RKO (cell line): ENCODE results near the gene CBY1.
A peak's percentile ranks its signal among the peaks of the same experiment; 100 is the strongest.
"Not testable (repeated sequence)": the region's sequence is repeated elsewhere in the genome, so short reads cannot be mapped to it uniquely, and the experiment has no call there.

Experiments
- DNase-seq: peaks from one replicate; pipeline ENCODE4 v3.0.0-alpha.2; 2016; ENCODE audit warnings: low spot score

The CBY1 gene

GRCh38 chr22:38656256-38657044 lies at the start of gene CBY1, which contains the start of gene FAM227A:
TSS of gene CBY1 (plus strand) at chr22:38656638. CDS start at chr22:38668055, 11,417 bp downstream.
TSS of gene FAM227A (minus strand) at chr22:38656392. CDS start at chr22:38650168, 6,224 bp downstream.
- peak; percentile 92 for DNase-seq

DNA sequence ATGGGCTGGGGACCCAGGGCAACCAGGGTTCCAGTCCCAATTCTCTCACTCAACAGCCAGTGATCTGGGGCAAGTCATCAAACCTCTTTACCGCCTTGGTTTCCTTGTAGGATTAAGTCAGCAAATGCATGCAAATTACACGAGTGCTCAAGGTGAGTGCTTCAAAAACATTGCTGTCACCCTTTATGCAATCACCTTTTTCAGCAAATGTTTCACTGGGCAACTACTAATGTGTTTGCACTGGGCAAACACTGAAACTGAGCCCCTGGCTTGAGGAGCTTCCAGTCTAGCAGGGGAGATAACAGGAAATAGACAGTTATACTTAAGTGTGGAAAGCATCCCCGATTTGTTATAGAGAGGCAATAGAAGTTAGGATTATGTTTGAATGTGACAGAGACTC lies 48.8 kb upstream of the CBY1 start:
- DNase-seq, result no peak

- DNase-seq, result no peak
These were observed 47.3 kb upstream of the CBY1 start for GRCh38 chr22:38608992-38609750.

GRCh38 chr22:38610234-38610633 lies 46.2 kb upstream of the CBY1 start:
- no peak for DNase-seq

GRCh38 chr22:38611559-38611958 lies 44.9 kb upstream of the CBY1 start:
- DNase-seq, result no peak

DNA sequence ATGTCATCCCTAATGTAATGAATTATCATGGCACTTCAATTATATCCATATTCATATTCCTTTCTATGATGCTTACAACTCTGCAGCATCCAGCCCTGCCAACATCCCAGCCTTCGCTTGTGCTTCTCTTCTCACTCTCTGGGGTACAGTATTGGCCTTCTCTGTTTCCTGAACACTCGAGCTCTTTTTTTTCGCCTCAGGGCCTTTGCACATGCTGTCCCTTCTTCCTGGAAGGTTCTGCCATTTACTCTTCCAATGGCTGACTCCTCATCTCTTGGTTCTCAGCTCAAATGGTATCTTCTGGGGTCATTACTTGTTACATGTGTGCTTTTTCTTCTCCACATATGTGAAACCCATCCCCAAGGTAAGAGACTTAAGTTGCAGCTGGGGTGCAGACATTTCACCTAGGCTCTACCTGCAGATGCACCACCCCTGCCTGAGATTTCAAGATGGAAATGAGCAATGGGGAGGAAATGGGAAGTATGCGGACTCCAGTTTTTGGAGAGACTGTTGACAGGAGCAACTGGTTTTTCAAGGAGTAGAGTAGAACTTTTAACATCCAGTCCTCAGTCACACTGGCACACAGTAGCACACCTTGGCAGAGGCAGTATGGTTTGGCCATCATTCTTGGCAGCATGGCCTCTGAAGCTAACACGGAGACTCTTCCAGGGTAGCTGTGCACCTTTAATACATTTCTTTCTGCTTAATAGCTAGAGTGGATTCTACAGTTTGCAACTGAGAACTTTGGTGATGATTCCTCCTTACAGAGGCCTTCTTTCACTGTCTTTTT lies 44.0 kb upstream of the CBY1 start:
- DNase-seq, result no peak

GRCh38 chr22:38613588-38613987 lies 42.9 kb upstream of the CBY1 start:
- DNase-seq, result no peak

GRCh38 chr22:38614332-38615063 lies 41.9 kb upstream of the CBY1 start:
- no peak for DNase-seq

DNA sequence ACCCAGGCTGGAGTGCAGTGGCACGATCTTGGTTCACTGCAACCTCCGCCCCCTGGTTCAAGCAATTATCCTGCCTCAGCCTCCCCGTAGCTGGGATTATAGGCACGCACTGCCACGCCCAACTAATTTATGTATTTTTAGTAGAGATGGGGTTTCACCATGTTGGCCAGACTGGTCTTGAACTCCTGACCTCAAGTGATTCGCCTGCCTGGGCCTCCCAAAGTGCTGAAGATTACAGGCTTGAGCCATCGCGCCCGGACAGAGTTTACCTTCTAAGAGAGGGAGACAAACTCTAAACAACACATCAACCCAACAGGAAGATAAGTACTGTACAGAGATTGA lies 41.4 kb upstream of the CBY1 start:
- DNase-seq, result not testable (repeated sequence)

GRCh38 chr22:38618258-38618657 lies 38.2 kb upstream of the CBY1 start:
- no peak for DNase-seq

GRCh38 chr22:38618682-38619081 lies 37.8 kb upstream of the CBY1 start:
- DNase-seq, result no peak

DNA sequence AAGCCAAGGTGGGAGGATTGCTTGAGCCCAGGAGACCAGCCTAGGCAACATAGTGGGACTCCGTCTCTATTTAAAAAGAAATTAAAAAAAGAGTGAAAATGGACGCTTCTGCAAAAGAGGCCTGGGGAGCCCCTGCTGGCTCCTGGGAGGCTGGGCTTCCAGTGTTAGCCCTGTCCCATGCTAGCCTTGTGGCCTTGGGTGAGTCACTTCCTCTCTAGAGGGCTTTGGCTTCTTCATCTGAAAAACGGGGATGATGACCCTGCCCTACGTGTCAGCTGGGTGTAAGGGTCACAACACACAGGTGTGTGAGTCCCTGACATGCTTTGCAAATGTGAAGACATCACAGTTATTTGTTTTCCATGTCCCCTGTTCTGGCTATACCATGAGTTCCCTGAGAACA lies 33.1 kb upstream of the CBY1 start:
- peak; percentile 27 for DNase-seq

- DNase-seq, result no peak
These were observed 28.0 kb upstream of the CBY1 start for GRCh38 chr22:38628444-38628843.

DNA sequence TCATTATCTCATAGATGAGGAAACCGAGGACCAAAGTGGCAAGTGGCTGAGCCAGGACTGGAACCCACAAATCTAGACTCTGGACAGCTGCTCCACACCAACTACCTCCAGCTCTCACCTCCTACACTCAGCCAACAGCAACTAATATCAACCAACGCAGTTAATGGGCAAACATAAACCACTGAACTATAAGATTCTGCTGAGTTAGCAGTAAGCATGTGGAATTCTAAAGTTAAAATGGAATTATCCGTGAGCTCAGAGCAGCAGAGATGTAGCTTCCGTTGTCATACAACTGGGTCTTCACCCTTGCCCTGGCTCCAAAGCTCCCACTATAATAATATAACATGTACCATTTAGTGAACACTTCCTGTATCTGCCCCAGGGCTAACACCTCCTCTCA lies 27.3 kb upstream of the CBY1 start:
- no peak for DNase-seq

GRCh38 chr22:38631724-38632123 lies 24.7 kb upstream of the CBY1 start:
- no peak for DNase-seq

DNA sequence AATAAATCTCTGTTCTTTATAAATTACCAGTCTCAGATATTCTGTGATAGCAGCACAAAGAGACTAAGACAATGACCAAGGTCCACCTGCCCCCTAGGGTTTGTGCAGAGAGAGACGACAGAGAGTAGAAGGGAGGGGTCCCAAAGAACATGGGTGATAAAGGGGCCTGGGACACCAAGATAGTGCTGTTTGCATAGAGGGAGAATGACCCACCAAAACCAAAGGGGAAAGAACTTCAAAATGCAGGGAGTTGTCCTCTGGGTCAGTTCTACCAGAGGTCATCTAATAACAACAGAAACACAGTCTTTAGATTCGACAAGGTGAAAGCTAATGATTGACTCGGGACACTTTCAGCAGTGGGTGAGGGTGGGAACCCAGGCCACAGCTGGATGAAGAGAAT lies 23.9 kb upstream of the CBY1 start:
- no peak for DNase-seq

GRCh38 chr22:38638216-38638615 lies 18.2 kb upstream of the CBY1 start:
- no peak for DNase-seq

GRCh38 chr22:38638728-38639127 lies 17.7 kb upstream of the CBY1 start:
- DNase-seq, result no peak

DNA sequence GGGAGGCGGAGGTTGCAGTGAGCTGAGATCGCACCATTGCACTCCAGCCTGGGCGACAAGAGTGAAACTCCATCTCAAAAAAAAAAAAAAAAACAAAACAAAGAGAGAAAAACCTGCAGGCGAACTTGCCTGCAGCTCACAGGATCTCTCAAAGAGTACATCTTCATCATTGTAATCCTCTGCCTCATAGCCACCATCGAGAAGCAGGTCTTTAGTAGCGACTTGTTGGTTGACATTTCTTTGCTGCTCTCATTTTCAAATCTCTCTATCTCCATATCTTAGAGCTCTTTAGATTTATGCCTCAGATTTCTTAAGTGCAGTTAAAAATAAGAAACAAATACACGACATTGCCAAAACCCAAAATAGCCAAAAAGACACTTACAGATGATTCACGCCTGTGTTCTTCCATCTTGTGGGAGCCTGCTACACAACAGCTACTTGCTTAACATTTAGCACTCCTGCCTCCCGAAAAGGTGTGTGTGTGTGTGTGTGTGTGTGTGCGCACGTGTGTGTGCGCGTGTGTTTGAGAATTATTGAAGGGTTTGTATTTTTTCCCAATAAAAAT lies 14.9 kb upstream of the CBY1 start:
- DNase-seq, result no peak

DNA sequence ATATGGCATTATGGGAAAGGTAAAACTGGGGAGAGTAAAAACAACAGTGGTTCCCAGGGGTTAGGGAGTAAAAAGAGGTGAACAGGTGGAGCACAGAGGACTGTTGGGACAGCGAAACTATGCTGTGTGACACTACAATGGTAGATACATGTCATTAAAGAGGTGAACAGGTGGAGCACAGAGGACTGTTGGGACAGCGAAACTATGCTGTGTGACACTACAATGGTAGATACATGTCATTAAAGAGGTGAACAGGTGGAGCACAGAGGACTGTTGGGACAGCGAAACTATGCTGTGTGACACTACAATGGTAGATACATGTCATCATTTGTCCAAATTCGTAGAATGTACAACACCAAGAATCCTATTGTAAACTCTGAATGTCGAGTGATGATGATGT lies 12.2 kb upstream of the CBY1 start:
- DNase-seq, result not testable (repeated sequence)

DNA sequence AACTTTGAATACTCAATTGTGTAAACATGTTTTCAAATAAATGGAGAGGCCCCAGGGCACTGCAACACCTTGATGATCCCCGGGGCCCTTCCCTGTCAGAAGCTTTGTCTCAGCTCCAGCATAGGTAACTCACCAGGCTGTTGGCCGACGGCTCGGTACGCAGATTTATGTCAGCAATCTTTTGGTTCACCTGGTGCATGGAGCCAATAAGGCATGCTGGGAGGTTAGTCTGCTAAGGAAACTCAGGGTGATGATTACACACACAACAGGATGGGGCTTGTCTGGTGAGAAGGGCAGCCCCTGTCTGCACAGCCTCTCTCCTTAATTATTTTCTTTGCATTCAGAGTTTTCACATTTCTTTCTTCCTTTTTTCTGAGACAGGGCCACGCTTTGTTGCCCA lies 11.0 kb upstream of the CBY1 start:
- DNase-seq, result no peak
